Activated T-helper 17 cell treated with anti-CD3 and anti-CD28 coated beads, Interleukin-2, amount 50 U/mL, for 72 hours (primary cell): ENCODE measurements around the gene LRRC8C. TPM values are rescaled to one million over a fixed set of nuclear protein-coding genes. Genes with fewer than 3 reads are reported as not detected.

Source experiments
- ATAC-seq: fragments of 150-1000 bp; cut with Tn5 transposase; replicated peaks from 2 replicates; pipeline ENCODE4 v1.10.0; 2021; ENCODE audit warnings: mild to moderate bottlenecking, moderate library complexity
- H3K27ac Mint-ChIP-seq: one replicate; pipeline ENCODE4 v1.8.0; 2022; ENCODE audit warnings: mixed read lengths
- H3K27me3 Mint-ChIP-seq: one replicate; pipeline ENCODE4 v1.8.0; 2022; ENCODE audit warnings: mixed read lengths
- H3K36me3 Mint-ChIP-seq: one replicate; pipeline ENCODE4 v1.8.0; 2022; ENCODE audit warnings: low read depth, mild to moderate bottlenecking, mixed read lengths
- H3K4me1 Mint-ChIP-seq: one replicate; pipeline ENCODE4 v1.8.0; 2022; ENCODE audit warnings: mixed read lengths
- H3K4me3 Mint-ChIP-seq: one replicate; pipeline ENCODE4 v1.8.0; 2022; ENCODE audit warnings: mild to moderate bottlenecking, mixed read lengths
- H3K9me3 Mint-ChIP-seq: one replicate; pipeline ENCODE4 v1.8.0; 2022; ENCODE audit warnings: mixed read lengths
- total RNA-seq, 2 donors: library from RNA; stranded (reverse); gene quantifications; one replicate each; pipeline ENCODE4 v1.2.3, GENCODE V29; 2022

LRRC8C gene
- total RNA-seq, 2 donors from 2014 or later, result 27.7 to 50.4 TPM

- peak overlapping the region; percentile 77 for H3K4me3 Mint-ChIP-seq
- no peaks in the 10 kb centered on the region for H3K9me3 Mint-ChIP-seq
- peaks cover 27% of the 10 kb centered on the region for H3K36me3 Mint-ChIP-seq
- peak; percentile 11 for ATAC-seq
- peaks cover 81% of the 10 kb centered on the region for H3K4me1 Mint-ChIP-seq
- peak overlapping the region; percentile 98 for H3K27ac Mint-ChIP-seq
- no peaks in the 10 kb centered on the region for H3K27me3 Mint-ChIP-seq
Observed at GRCh38 chr1:89602871-89603404, 30.0 kb upstream of the LRRC8C start.

GRCh38 chr1:89603651-89604413 lies 29.1 kb upstream of the LRRC8C start:
- H3K4me1 Mint-ChIP-seq, result peaks cover 83% of the 10 kb centered on the region
- H3K27ac Mint-ChIP-seq, result peak overlapping the region; percentile 98
- H3K4me3 Mint-ChIP-seq, result peak overlapping the region; percentile 77
- peak; percentile 47 for ATAC-seq
- H3K27me3 Mint-ChIP-seq, result no peaks in the 10 kb centered on the region
- no peaks in the 10 kb centered on the region for H3K9me3 Mint-ChIP-seq
- peaks cover 31% of the 10 kb centered on the region for H3K36me3 Mint-ChIP-seq

- peaks cover 31% of the 10 kb centered on the region for H3K36me3 Mint-ChIP-seq
- peak overlapping the region; percentile 77 for H3K4me3 Mint-ChIP-seq
- H3K27me3 Mint-ChIP-seq, result no peaks in the 10 kb centered on the region
- H3K4me1 Mint-ChIP-seq, result peaks cover 82% of the 10 kb centered on the region
- peak overlapping the region; percentile 98 for H3K27ac Mint-ChIP-seq
- no peaks in the 10 kb centered on the region for H3K9me3 Mint-ChIP-seq
- ATAC-seq, result peak; percentile 13
Observed at GRCh38 chr1:89604414-89604735, 28.5 kb upstream of the LRRC8C start.

- H3K27ac Mint-ChIP-seq, result peak overlapping the region; percentile 98
- no peak for ATAC-seq
- H3K9me3 Mint-ChIP-seq, result no peaks in the 10 kb centered on the region
- H3K4me1 Mint-ChIP-seq, result peaks cover 76% of the 10 kb centered on the region
- H3K27me3 Mint-ChIP-seq, result no peaks in the 10 kb centered on the region
- H3K36me3 Mint-ChIP-seq, result peaks cover 37% of the 10 kb centered on the region
- H3K4me3 Mint-ChIP-seq, result peak overlapping the region; percentile 77
Observed at GRCh38 chr1:89605692-89606091, 27.2 kb upstream of the LRRC8C start.

GRCh38 chr1:89606227-89606980 lies 26.5 kb upstream of the LRRC8C start:
- no peaks in the 10 kb centered on the region for H3K27me3 Mint-ChIP-seq
- peaks cover 74% of the 10 kb centered on the region for H3K4me1 Mint-ChIP-seq
- H3K27ac Mint-ChIP-seq, result peak overlapping the region; percentile 98
- no peaks in the 10 kb centered on the region for H3K9me3 Mint-ChIP-seq
- peak overlapping the region; percentile 77 for H3K4me3 Mint-ChIP-seq
- peaks cover 42% of the 10 kb centered on the region for H3K36me3 Mint-ChIP-seq
- ATAC-seq, result peak; percentile 16

- H3K27me3 Mint-ChIP-seq, result no peaks in the 10 kb centered on the region
- H3K27ac Mint-ChIP-seq, result peak overlapping the region; percentile 98
- H3K36me3 Mint-ChIP-seq, result peaks cover 46% of the 10 kb centered on the region
- H3K4me3 Mint-ChIP-seq, result peak overlapping the region; percentile 77
- peaks cover 70% of the 10 kb centered on the region for H3K4me1 Mint-ChIP-seq
- H3K9me3 Mint-ChIP-seq, result no peaks in the 10 kb centered on the region
- peak; percentile 7 for ATAC-seq
Observed at GRCh38 chr1:89607156-89607555, 25.8 kb upstream of the LRRC8C start.

GRCh38 chr1:89607586-89608318 lies 25.2 kb upstream of the LRRC8C start:
- Mint-ChIP-seq H3K36me3 (peaks cover 43% of the 10 kb centered on the region), H3K27me3 (no peaks in the 10 kb centered on the region), H3K4me3 (peak overlapping the region; percentile 77), H3K27ac (peak overlapping the region; percentile 98), H3K9me3 (no peaks in the 10 kb centered on the region), H3K4me1 (peaks cover 72% of the 10 kb centered on the region)
- ATAC-seq, result no peak

GRCh38 chr1:89608319-89608983 lies 24.5 kb upstream of the LRRC8C start:
- no peaks in the 10 kb centered on the region for H3K27me3 Mint-ChIP-seq
- peak overlapping the region; percentile 98 for H3K27ac Mint-ChIP-seq
- peaks cover 39% of the 10 kb centered on the region for H3K36me3 Mint-ChIP-seq
- no peaks in the 10 kb centered on the region for H3K9me3 Mint-ChIP-seq
- peaks cover 70% of the 10 kb centered on the region for H3K4me1 Mint-ChIP-seq
- ATAC-seq, result peak; percentile 47
- H3K4me3 Mint-ChIP-seq, result peak overlapping the region; percentile 77

- Mint-ChIP-seq H3K9me3 (no peaks in the 10 kb centered on the region), H3K4me3 (peak overlapping the region; percentile 77), H3K27me3 (no peaks in the 10 kb centered on the region), H3K36me3 (peaks cover 39% of the 10 kb centered on the region), H3K27ac (peak overlapping the region; percentile 98), H3K4me1 (peaks cover 66% of the 10 kb centered on the region)
- ATAC-seq, result peak; percentile 22
Observed at GRCh38 chr1:89608984-89609725, 23.8 kb upstream of the LRRC8C start.

GRCh38 chr1:89609781-89610456 lies 23.0 kb upstream of the LRRC8C start:
- no peaks in the 10 kb centered on the region for H3K9me3 Mint-ChIP-seq
- H3K36me3 Mint-ChIP-seq, result peaks cover 39% of the 10 kb centered on the region
- H3K27ac Mint-ChIP-seq, result peak overlapping the region; percentile 98
- peak; percentile 18 for ATAC-seq
- H3K4me3 Mint-ChIP-seq, result peak overlapping the region; percentile 77
- H3K4me1 Mint-ChIP-seq, result peaks cover 62% of the 10 kb centered on the region
- no peaks in the 10 kb centered on the region for H3K27me3 Mint-ChIP-seq

- Mint-ChIP-seq H3K9me3 (no peaks in the 10 kb centered on the region), H3K27me3 (no peaks in the 10 kb centered on the region), H3K27ac (peak overlapping the region; percentile 98), H3K4me3 (peak overlapping the region; percentile 77), H3K36me3 (peaks cover 39% of the 10 kb centered on the region), H3K4me1 (peaks cover 56% of the 10 kb centered on the region)
- peak; percentile 8 for ATAC-seq
Observed at GRCh38 chr1:89610457-89611011, 22.4 kb upstream of the LRRC8C start.

- peak; percentile 52 for ATAC-seq
- Mint-ChIP-seq H3K4me1 (peaks cover 45% of the 10 kb centered on the region), H3K27me3 (no peaks in the 10 kb centered on the region), H3K4me3 (peak overlapping the region; percentile 77), H3K9me3 (no peaks in the 10 kb centered on the region), H3K27ac (peak overlapping the region; percentile 98), H3K36me3 (peaks cover 33% of the 10 kb centered on the region)
Observed at GRCh38 chr1:89611721-89612120, 21.2 kb upstream of the LRRC8C start.

- H3K36me3 Mint-ChIP-seq, result peaks cover 41% of the 10 kb centered on the region
- peaks cover 6% of the 10 kb centered on the region for H3K9me3 Mint-ChIP-seq
- no peak for ATAC-seq
- peak overlapping the region; percentile 12 for H3K4me3 Mint-ChIP-seq
- H3K27me3 Mint-ChIP-seq, result no peaks in the 10 kb centered on the region
- H3K27ac Mint-ChIP-seq, result peak overlapping the region; percentile 15
- peaks cover 33% of the 10 kb centered on the region for H3K4me1 Mint-ChIP-seq
Observed at GRCh38 chr1:89613928-89614327, 19.0 kb upstream of the LRRC8C start.
